GM18505 (cell line): ENCODE measurements around the gene C20orf141.
"Not testable (repeated sequence)": the region's sequence is repeated elsewhere in the genome, so short reads cannot be mapped to it uniquely, and the experiment has no call there.

Experiments
- ATAC-seq: cut with Tn5 transposase; IDR thresholded peaks from one replicate; pipeline ENCODE4 v1.9.1; 2021; ENCODE audit not compliant: unreplicated experiment
- POLR2A ChIP-seq: IDR thresholded peaks from 4 replicates; pipeline ENCODE4 v1.6.1; 2011; ENCODE audit warnings: borderline replicate concordance; ENCODE audit not compliant: insufficient read depth, insufficient read length; ENCODE audit errors: extremely low read depth

The C20orf141 gene

DNA sequence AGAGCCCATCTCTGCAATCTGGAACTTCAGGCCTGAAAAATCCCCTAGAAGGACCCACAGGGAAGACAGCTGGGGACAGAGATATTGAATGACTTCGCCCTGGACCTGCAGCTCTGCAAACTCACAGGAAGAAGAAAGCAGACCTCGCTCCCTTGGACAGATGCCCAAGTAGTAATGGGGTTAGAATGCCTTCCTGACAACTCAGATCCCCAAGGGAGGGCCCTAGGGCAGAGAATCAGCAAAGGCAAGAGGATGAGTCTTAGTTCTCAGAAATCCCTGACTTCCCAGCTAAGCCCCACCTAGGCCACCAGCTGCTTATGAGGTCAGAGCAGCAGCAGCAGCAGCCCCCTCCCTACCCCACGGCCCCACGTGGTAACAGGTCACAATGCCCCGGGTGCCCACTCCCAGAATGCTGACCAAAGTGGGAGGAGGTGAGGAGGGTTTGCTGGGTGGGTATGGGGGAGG lies at the start of gene C20orf141:
C20orf141 (plus strand) TSS at position 401 of the 465 bp plus-strand sequence. CDS start 198 bp downstream, outside the sequence.
- no peak for ATAC-seq

DNA sequence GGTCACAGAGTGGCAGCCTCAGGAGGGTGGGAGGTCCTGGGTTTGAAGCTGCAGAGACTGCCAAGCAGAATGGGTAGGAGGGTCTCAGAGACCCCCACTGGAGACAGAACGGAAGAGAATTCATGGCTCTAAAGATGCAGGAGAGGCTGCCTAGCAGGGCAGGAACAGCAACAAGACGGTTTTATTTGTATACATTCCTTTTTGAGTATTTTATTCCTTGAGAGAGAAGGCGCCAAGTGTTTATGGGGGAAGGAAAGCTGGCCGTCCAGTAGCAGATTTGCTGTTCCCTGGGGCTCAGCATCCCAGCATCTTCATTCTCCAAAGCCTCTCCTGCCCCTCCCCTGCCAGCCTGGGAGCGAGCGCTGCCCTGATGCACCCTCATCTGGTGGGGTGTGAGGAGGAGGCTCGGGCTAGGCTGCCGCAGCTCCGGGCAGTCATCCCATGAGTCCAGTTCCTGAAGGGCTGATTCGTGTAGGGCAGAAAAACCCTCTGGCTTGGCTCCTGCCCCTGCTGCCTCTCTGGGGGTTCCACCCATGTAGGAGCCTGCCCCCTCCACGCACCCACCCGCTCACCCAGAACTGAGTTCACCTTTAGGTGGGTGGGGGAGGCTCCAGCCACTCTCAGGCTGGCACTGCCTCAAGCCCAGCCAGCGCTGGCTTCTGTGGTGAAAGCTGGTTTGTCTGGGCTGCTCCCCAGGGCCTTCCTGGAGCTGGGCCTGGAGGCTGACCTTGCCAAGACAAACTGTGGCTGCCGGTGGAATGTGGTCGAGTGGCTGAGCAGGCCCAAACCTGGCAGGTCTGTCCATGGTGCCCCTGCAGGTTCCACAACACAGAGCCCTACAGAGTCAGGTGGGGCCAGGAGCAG lies 46.8 kb upstream of the C20orf141 start:
- ATAC-seq = no peak
- no peak for TF ChIP-seq POLR2A

More for the DNA sequence above, at the start of gene C20orf141:
- TF ChIP-seq POLR2A = no peak

- ATAC-seq = no peak
- no peak for TF ChIP-seq POLR2A
These were observed 46.2 kb upstream of the C20orf141 start for GRCh38 chr20:2768632-2769015.

GRCh38 chr20:2770091-2770490 lies 44.7 kb upstream of the C20orf141 start:
- not testable (repeated sequence) for ATAC-seq

- ATAC-seq = no peak
- TF ChIP-seq POLR2A = no peak
These were observed 43.1 kb upstream of the C20orf141 start for GRCh38 chr20:2771631-2772080.

- ATAC-seq = no peak
- TF ChIP-seq POLR2A = no peak
These were observed 41.0 kb upstream of the C20orf141 start for GRCh38 chr20:2773812-2774211.

DNA sequence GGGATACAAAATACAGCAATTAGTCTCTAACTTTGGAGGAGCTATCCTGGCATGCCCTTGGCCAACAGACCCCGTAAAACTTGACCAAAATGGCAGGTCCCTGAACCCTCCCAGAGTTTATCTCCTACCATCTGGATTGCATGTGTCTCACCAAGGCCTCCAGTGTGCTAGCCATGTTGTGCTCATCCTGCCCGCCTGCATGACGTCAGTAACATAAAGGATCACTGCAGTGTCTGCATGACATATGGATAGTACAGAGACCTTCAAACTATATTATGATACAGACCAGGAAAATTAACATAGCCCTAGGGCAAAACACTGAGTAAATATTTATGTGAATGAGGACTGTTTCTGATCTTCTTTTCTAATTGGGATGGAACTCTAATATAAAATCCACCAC lies 39.6 kb upstream of the C20orf141 start:
- TF ChIP-seq POLR2A = no peak

DNA sequence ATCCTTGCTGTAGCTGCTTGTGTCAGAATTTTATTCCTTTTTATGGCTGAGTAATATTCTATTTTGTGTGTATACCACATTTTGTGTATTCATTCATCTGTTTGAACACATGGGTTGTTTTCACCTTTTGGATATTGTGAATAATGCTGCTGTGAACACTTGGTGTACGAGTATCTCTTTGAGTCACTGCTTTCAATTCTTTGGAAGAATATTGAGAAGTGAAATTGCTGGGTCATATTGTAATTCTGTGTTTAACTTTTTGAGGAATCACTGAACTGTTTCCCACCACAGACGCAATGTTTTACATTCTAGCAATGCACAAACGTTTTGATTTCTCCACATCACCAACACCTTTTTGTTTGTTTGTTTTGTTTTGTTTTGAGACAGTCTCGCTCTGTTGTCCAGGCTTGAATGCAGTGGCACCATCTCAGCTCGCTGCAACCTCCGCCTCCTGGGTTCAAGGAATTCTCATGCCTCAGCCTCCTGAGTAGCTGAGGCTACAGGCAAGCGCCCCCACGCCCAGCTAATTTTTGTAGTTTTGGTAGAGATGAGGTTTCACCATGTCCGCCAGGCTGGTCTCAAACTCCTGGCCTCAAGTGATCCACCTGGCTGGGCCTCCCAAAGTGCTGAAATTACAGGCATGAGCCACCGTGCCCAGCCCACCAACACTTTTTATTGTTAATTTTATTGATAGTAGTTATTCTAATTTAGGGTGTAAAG lies 36.0 kb upstream of the C20orf141 start:
- ATAC-seq = no peak
- TF ChIP-seq POLR2A = no peak

More for the DNA sequence above, 39.6 kb upstream of the C20orf141 start:
- ATAC-seq = no peak

DNA sequence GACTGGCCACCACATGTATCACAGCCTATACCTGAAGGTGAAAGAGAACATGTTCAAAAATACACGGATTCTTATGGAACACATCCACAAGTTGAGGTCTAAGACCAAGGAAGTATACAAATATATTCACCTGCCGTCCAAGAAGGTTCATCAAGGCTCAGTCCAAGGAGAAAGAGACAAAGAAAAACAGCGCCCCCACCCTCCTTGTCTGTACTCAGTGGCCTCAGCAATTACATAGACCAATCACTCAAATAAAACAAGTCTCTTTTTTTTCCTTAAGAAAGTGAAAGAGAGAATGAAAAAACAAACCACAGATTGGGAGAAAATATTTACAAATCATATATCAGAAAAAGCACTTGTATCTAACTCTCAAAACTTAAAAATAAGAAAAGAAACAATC lies 33.8 kb upstream of the C20orf141 start:
- TF ChIP-seq POLR2A = no peak
- ATAC-seq = no peak

DNA sequence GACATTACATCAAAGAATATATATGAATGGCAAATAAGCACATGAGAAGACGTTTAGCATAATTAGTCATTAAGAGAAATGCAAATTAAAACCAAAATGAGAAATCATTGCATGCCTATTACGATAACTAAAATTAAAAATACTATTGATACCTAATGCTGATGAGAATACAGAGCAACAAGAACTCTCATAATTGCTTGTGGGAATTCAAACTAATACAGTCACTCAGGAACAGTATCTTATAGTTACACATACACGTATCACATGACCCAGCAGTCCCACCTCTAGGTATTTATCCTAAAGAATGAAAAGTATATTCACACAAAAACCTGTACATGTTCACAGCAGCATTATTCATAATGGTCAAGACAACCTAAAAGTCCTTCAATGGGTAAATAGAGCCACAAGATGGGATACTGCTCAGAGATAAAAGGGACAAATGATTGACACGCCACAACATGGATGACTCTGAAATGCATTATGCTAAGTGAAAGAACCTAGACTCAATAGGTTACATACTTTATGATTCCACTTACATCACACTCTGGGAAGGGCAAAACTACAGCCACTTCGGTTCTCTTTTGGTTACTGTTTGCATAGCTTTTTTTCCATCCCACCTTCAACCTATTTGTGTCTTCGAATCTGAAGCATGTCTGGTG lies 30.8 kb upstream of the C20orf141 start:
- no peak for TF ChIP-seq POLR2A

DNA sequence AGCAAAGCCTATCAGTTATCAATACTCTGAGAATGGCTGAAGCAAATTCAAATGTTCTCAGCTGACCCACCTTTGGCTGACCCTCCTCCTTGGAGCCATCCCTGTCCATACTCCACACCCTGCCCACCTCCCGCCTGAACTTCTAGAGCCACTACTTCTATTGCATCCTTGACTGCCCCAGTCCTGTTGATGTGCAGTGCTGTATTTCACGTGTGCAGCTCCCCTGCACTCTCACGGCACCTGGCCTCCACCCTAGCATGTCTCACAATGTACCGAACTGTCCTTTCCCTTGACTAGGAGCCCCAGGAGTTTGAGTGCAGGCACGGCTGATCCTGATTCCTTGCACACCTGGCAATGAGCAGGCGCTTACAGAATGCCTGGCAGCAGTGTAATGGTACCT lies 21.3 kb upstream of the C20orf141 start:
- no peak for TF ChIP-seq POLR2A

More for the DNA sequence above, 30.8 kb upstream of the C20orf141 start:
- ATAC-seq = no peak

GRCh38 chr20:2794202-2794748 lies 20.5 kb upstream of the C20orf141 start:
- TF ChIP-seq POLR2A = no peak
- ATAC-seq = no peak

More for the DNA sequence above, 21.3 kb upstream of the C20orf141 start:
- ATAC-seq = no peak

- no peak for TF ChIP-seq POLR2A
- no peak for ATAC-seq
These were observed 19.8 kb upstream of the C20orf141 start for GRCh38 chr20:2794866-2795447.

DNA sequence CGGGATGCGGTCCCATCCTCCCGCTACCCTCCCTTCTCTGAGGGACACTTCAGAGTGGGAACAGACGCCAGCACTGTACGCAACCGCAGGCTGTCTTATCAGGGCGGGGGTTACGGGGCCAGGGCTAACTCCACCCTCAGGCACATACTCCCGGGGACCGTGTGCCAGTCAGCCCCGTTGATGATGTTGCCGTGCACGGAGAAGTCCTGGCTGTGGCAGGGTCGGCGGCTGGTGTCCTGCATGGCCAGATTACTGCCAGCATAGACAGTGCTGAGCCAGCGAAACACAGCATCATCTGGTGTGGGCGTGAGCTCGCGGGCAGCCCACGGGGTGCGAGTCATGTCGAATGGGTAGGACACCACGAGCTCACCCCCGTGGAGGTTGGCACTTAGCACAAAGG lies 19.3 kb upstream of the C20orf141 start:
- no peak for TF ChIP-seq POLR2A
- no peak for ATAC-seq
